HUES6 (cell line): Measurements from ENCODE around the gene TDP1.
A peak's percentile ranks its signal among the peaks of the same experiment; 100 is the strongest.

Experiments
- H3K27ac ChIP-seq: 2 replicates; pipeline ENCODE4 v1.7.0; 2013; ENCODE audit warnings: low read depth, mild to moderate bottlenecking, low read length, inconsistent platforms
- H3K27me3 ChIP-seq: 2 replicates; pipeline ENCODE4 v1.6.1; 2013; ENCODE audit warnings: low read length; ENCODE audit not compliant: control insufficient read depth, insufficient read depth
- H3K36me3 ChIP-seq: 2 replicates; pipeline ENCODE4 v1.6.1; 2013; ENCODE audit warnings: low read length; ENCODE audit not compliant: control insufficient read depth, insufficient read depth
- H3K4me1 ChIP-seq: 2 replicates; pipeline ENCODE4 v1.6.1; 2013; ENCODE audit warnings: low read length; ENCODE audit not compliant: control insufficient read depth, insufficient read depth
- H3K4me3 ChIP-seq: 2 replicates; pipeline ENCODE4 v1.5.1; 2013; ENCODE audit warnings: low read depth, low read length
- H3K9ac ChIP-seq: one replicate; pipeline ENCODE4 v1.6.1; 2013; ENCODE audit warnings: mild to moderate bottlenecking, low read length
- H3K9me3 ChIP-seq: 2 replicates; pipeline ENCODE4 v1.6.1; 2013; ENCODE audit warnings: low read depth, low read length; ENCODE audit not compliant: control insufficient read depth, insufficient read depth

Gene TDP1

GRCh38 chr14:89960914-89961313 is 5.2 kb downstream of the TDP1 start:
- H3K36me3 ChIP-seq = peaks cover 44% of the 10 kb centered on the region
- H3K27ac ChIP-seq = no peak overlapping the region

GRCh38 chr14:89963288-89963978 is 7.7 kb downstream of the TDP1 start:
- peaks cover 57% of the 10 kb centered on the region for H3K36me3 ChIP-seq
- peaks cover 17% of the 10 kb centered on the region for H3K4me1 ChIP-seq
- H3K9ac ChIP-seq = no peak overlapping the region
- H3K27me3 ChIP-seq = no peaks in the 10 kb centered on the region
- no peak overlapping the region for H3K27ac ChIP-seq
- no peak overlapping the region for H3K4me3 ChIP-seq
- no peaks in the 10 kb centered on the region for H3K9me3 ChIP-seq

More at GRCh38 chr14:89960914-89961313, 5.2 kb downstream of the TDP1 start:
- Histone ChIP-seq H3K27me3 (no peaks in the 10 kb centered on the region), H3K9me3 (no peaks in the 10 kb centered on the region), H3K9ac (no peak overlapping the region), H3K4me3 (no peak overlapping the region), H3K4me1 (peaks cover 30% of the 10 kb centered on the region)

GRCh38 chr14:89965839-89966238 is 10.1 kb downstream of the TDP1 start:
- Histone ChIP-seq H3K36me3 (peaks cover 68% of the 10 kb centered on the region), H3K9ac (no peak overlapping the region), H3K27ac (no peak overlapping the region), H3K4me1 (0 out of 2 replicates have a peak, but pooled peaks cover 5% of the 10 kb centered on the region), H3K27me3 (no peaks in the 10 kb centered on the region), H3K4me3 (no peak overlapping the region), H3K9me3 (no peaks in the 10 kb centered on the region)

GRCh38 chr14:89973234-89973823 is 17.6 kb downstream of the TDP1 start:
- Histone ChIP-seq H3K4me1 (no peaks in the 10 kb centered on the region), H3K27me3 (no peaks in the 10 kb centered on the region), H3K9ac (no peak overlapping the region), H3K36me3 (peaks cover 70% of the 10 kb centered on the region), H3K4me3 (no peak overlapping the region), H3K9me3 (no peaks in the 10 kb centered on the region), H3K27ac (no peak overlapping the region)

GRCh38 chr14:89977668-89978067 is 21.9 kb downstream of the TDP1 start:
- Histone ChIP-seq H3K9ac (no peak overlapping the region), H3K27ac (no peak overlapping the region), H3K36me3 (peaks cover 78% of the 10 kb centered on the region), H3K4me1 (no peaks in the 10 kb centered on the region), H3K4me3 (no peak overlapping the region), H3K27me3 (no peaks in the 10 kb centered on the region), H3K9me3 (no peaks in the 10 kb centered on the region)

- Histone ChIP-seq H3K36me3 (peaks cover 78% of the 10 kb centered on the region), H3K4me1 (no peaks in the 10 kb centered on the region), H3K27me3 (no peaks in the 10 kb centered on the region)
Measured at GRCh38 chr14:89978656-89979055, 22.9 kb downstream of the TDP1 start.

GRCh38 chr14:89983375-89983774 is 27.6 kb downstream of the TDP1 start:
- H3K36me3 ChIP-seq = peaks cover 73% of the 10 kb centered on the region
- H3K4me3 ChIP-seq = no peak overlapping the region
- no peak overlapping the region for H3K9ac ChIP-seq
- H3K9me3 ChIP-seq = no peaks in the 10 kb centered on the region
- H3K4me1 ChIP-seq = peaks cover 23% of the 10 kb centered on the region
- H3K27me3 ChIP-seq = no peaks in the 10 kb centered on the region
- H3K27ac ChIP-seq = no peak overlapping the region

More at GRCh38 chr14:89978656-89979055, 22.9 kb downstream of the TDP1 start:
- no peaks in the 10 kb centered on the region for H3K9me3 ChIP-seq
- H3K27ac ChIP-seq = no peak overlapping the region
- no peak overlapping the region for H3K4me3 ChIP-seq
- H3K9ac ChIP-seq = no peak overlapping the region

- peak overlapping the region; percentile 44; the same call in 1 of the 2 replicates for H3K27ac ChIP-seq
- H3K4me1 ChIP-seq = peaks cover 30% of the 10 kb centered on the region
- H3K36me3 ChIP-seq = peaks cover 56% of the 10 kb centered on the region
- H3K9ac ChIP-seq = no peak overlapping the region
- no peak overlapping the region for H3K4me3 ChIP-seq
- no peaks in the 10 kb centered on the region for H3K9me3 ChIP-seq
- H3K27me3 ChIP-seq = no peaks in the 10 kb centered on the region
Measured at GRCh38 chr14:89986462-89987160, 30.9 kb downstream of the TDP1 start.

GRCh38 chr14:89987161-89987475 is 31.4 kb downstream of the TDP1 start:
- Histone ChIP-seq H3K9ac (no peak overlapping the region), H3K27me3 (no peaks in the 10 kb centered on the region), H3K36me3 (peaks cover 55% of the 10 kb centered on the region), H3K4me3 (no peak overlapping the region), H3K9me3 (no peaks in the 10 kb centered on the region), H3K27ac (0 out of 2 replicates have a peak overlapping the region, but pooled peaks have one; percentile 44), H3K4me1 (peaks cover 30% of the 10 kb centered on the region)

GRCh38 chr14:89988787-89989186 is 33.1 kb downstream of the TDP1 start:
- Histone ChIP-seq H3K36me3 (peaks cover 62% of the 10 kb centered on the region), H3K27me3 (no peaks in the 10 kb centered on the region), H3K9me3 (no peaks in the 10 kb centered on the region), H3K4me1 (peaks cover 30% of the 10 kb centered on the region), H3K27ac (no peak overlapping the region), H3K4me3 (no peak overlapping the region), H3K9ac (no peak overlapping the region)

- H3K27ac ChIP-seq = no peak overlapping the region
- H3K4me1 ChIP-seq = peaks cover 30% of the 10 kb centered on the region
- H3K9me3 ChIP-seq = no peaks in the 10 kb centered on the region
- H3K27me3 ChIP-seq = no peaks in the 10 kb centered on the region
- peaks cover 64% of the 10 kb centered on the region for H3K36me3 ChIP-seq
- no peak overlapping the region for H3K9ac ChIP-seq
- H3K4me3 ChIP-seq = no peak overlapping the region
Measured at GRCh38 chr14:89990218-89990617, 34.5 kb downstream of the TDP1 start.
